ENCODE data around the gene ABHD1.

The ABHD1 gene

DNA sequence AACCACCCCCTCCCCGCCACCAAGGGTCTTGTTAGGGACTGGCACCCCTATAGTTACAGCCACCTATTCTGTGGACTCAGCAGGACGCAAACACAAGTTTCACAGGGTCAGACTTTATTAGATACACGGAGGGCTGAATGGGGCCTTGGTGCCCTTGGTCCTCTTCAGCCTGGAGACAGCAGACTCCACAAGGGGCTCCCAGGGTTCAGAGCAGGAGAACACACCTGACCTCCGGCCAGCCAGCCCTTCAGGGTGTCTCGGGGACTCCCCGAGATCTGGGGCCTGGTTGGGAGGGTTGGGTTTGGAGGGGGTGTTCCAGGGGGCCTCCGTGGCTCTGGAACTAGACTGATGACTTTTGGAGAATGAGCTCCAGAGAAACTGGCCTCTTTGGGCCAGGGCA, 13.1 kb downstream of the ABHD1 start:
- no peak for DNase-seq (ENCODE audit: low read depth)

DNA sequence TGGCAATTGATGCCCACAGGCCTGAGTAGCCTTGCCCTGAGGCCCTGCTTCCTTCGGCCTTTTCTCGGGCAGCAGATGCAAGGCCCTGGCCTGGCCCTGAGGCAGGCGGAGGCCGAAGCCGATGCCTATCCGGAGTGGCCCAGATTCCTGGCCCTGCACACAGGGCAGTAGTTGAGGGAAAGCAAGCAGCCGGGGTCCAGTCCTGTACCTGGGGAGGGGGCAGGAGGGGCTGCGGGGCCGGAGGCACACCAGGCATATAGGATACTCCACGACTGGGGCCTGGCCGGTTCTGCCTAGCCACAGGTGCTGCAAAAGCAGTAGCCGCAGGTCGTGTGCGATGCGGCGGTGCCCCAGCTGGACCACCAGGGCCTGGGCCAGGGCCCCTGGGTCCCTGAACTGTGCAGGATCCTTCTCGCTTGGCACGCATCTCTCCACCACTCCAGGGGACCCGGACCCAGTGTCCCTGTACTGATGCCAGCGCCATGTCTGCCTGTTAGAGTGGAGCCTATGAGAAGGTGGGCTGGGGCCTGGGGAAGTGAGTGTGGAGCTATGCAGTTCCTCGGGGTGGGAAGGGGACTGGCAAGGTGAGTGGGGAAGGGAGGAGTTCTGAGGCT, 13.8 kb downstream of the ABHD1 start:
- DNase-seq (ENCODE audit: low read depth), result no peak

GRCh38 chr2:27138111-27138510, 14.5 kb downstream of the ABHD1 start:
- no peak for DNase-seq (ENCODE audit: low read depth)

DNA sequence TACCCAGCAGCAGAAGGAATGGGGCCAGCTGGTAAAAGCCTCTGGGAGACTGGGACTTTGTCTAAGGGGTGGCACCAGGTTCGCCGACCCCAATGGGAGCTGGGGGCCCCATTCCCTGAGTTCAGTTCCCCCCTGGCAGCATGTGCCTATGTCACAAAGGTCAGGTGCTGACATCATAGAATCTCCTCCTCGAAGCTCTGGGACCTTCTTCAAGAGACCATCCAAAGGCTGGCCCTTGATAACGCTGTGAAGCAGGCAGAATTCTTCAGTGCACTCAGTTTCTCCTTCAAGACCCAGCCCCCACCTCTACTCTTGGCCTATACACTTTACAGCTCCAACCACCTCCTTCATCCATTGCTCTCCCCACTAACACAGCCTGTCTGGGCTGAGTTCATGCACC, 15.7 kb downstream of the ABHD1 start, which contains the start of gene PRR30:
Gene PRR30 (minus strand): TSS at position 101 of the 400 bp plus-strand sequence. CDS start 1,081 bp downstream, outside the sequence.
- DNase-seq (ENCODE audit: low read depth), result no peak

DNA sequence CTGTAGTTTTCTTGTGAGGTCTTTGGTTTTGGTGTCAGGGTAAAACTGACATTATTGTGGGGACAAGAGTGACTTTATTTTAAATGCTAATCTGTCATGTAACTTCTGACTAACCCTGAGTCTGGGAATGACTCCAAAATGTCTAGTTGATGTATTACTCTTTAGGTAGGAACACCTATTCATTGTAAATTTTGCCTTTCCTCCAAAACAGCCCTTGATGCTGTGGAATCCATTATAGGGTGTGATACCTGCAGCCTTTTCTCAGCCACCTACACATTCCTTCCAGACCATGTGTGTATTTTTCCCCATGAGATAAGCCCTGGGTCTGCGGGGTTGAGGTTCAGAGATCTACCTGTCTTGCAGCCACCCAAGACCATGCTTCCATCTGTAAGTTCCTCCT, 19.7 kb downstream of the ABHD1 start:
- no peak for DNase-seq (ENCODE audit: low read depth)

DNA sequence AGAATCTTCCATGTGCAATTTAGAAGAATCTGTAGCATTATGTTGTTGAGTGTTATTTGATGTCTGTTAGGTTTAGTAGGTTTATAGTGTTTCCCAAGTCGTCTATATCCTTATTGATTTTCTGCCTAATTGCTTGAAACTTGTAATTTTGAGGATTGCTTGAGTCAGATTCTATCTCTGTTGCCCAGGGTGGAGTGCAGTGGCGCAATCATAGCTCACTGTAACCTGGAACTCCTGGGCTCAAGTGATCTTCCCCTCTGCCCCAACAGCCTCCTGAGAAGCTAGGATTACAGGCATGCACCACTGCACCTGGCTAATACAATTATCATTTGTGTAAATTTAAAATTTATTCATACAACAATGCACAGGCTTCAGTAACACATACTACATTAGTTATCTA, 22.1 kb downstream of the ABHD1 start:
- no peak for DNase-seq (ENCODE audit: low read depth)

DNA sequence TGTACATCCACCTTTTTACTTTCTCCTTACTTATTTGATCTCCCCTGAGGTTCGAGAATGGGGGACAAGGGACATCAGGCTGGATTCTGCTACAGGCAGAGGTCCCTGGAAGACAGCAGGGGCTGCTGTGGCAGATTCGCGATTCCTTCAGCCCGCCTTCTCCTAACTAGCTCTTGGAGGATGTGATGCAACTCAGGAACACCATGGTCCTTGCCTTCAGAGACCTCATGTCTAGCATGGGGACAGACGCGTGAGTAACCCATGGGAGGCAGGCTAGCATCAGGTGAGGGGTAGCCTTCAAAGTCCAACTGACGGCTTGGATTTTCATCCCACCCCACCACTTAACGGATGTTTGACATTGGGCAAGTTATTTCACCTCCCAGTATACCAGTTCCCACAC, 24.3 kb downstream of the ABHD1 start:
- no peak for DNase-seq (ENCODE audit: low read depth)

- no peak for DNase-seq (ENCODE audit: low read depth)
Observed at GRCh38 chr2:27148801-27149439, 25.3 kb downstream of the ABHD1 start, which contains the start of gene TCF23. TSS of gene TCF23 (plus strand) at chr2:27149004. CDS start at chr2:27149134, 130 bp downstream.

GRCh38 chr2:27149570-27150405, 26.2 kb downstream of the ABHD1 start:
- no peak for DNase-seq (ENCODE audit: low read depth)

- no peak for DNase-seq (ENCODE audit: low read depth)
Observed at GRCh38 chr2:27150639-27151230, 27.1 kb downstream of the ABHD1 start.

DNA sequence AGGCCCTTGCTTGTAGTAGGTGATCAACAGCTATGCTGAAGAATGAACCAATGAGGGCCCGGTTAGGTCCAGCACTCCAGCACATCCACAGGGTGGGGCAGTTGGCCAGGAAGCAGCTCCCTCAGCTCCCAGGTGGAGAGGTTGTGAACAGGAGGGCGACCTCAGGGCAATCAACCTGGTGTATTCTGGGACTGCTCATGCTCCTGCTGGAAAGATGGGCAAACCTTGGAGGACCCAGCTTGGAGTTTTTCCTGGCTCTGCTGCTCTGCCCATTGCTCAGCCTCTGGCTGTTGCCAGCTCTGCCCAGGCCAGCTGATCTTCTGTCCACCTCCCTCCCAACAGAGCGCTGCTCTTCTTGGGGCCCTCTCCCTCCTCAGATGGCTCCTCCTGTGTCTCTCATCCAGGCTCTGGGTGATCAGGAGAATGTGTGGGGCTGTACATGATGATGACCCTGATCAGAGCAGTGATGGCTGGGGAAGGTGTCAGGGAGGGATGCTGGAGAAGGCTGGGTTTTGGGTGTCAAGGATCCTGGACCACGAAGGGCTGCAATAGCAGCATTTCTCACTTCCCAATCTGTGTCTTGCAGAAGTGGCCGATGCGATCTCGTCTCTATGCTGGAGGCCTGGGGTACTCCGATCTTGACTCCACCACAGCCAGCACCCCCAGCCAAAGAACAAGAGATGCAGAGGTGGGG, 28.6 kb downstream of the ABHD1 start:
- DNase-seq (ENCODE audit: low read depth), result no peak

DNA sequence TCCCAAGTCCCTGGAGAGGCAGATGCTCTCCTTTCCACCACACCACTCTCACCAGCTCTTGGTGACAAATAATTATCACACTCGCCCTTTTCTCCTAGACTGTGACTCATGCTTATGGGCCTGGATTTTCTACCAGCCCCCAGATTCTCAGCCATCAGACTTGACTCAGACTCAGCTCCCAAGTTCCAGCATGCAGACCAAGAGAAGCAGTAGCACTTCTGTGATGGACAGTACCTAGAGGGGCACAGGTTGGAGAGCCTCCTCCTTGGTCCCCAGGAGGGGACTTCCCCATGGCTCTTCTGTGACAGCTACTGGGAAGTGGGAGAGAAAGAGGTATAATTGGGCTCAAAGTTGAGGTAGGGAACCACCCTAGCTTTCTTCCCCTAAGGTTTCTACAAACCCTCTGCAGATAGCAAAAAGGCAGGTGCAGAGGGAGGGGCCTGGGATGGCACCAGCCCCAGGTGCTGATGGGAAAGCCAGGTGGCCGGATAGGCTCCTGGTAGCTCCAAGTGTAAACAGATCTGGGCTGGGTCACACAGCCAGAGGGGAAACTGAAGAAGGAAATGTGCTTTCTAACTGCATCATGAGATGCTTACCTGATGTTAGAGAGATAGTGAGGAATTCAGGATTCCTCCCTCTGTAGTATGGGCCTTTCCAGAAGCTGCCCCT, 29.3 kb downstream of the ABHD1 start:
- no peak for DNase-seq (ENCODE audit: low read depth)

DNA sequence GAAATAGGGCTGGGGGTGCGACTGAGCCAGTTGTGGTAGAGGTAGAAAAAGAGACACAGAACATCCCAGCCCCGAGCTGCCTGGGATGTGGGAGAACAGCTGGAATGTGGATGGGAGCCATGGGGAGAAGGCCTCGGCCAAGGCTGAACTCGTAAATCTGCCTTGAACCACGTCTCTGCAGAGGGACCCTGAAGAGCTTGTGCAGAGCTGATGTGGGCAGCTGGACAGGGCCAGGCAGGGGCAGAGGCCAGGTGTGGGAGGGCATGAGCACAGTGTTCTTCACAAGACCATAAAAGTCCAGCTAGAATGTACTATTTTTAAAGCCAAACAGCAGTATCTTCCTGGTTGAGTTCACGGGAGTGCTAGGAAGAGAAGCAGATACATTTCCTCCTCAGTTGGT, 30.9 kb downstream of the ABHD1 start:
- no peak for DNase-seq (ENCODE audit: low read depth)

DNA sequence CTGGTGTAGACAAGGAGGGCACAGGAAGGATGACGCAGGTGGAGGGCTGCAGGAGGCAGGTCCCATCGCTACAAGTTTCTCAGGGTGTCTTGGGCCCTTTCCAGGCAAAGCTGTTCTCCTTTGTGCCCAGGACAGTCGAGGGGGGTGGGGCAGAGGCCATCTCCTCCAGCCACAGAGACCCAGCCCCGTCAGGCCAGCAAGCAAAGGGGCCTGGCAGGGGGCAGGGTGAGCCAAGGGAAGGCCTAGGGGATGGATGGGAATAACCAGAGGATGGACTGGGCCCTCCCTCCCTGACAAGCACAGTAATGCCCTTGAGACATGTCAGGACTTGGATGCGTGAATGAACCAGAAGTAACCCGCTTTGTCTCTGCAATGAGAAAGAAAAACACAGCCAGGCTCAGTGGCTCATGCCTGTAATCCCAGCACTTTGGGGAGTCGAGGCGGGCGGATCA, 31.5 kb downstream of the ABHD1 start:
- no peak for DNase-seq (ENCODE audit: low read depth)

DNA sequence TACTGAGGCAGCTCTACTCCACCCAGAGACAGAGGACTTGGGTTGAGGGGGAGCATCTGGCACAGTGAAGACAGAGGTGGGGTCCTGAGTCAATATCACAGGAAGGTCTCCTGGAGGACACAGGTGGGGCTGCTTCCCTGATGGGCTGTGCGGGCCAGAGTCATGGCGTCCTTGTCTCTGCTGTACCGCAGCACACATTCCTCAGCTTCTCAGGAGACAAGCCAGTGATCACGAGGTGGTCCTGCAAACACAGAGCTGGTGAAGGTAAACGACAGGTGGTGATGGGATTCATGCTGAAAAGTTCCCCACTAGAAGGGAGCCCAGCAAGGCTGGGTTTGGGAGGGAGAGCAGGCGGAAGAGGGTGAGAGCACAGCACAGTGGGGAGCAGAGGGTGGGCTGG, 34.9 kb downstream of the ABHD1 start:
- DNase-seq (ENCODE audit: low read depth), result no peak

DNA sequence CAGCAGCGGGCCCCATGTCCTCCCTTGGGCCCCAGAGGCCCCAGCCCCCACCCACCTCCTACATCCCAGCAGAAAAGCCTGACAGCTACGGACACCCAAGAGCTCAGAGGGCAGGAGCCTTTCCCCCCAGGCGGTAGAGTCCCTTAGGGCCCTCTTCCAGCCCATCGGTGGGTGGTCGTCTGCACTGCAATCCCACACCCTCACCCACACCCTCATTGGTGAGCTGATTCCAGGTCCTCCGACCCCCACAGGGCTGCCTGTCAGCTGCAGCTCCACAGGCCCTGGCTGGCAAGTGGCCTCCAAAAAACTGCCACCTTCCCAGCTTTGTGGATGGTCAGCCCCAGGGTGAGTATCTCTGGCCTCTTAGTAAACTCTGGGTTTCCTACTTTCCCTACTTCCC, 35.7 kb downstream of the ABHD1 start:
- DNase-seq (ENCODE audit: low read depth), result no peak

- DNase-seq (ENCODE audit: low read depth), result no peak
Observed at GRCh38 chr2:27160191-27160590, 36.6 kb downstream of the ABHD1 start.

- no peak for DNase-seq (ENCODE audit: low read depth)
Observed at GRCh38 chr2:27162151-27163121, 38.8 kb downstream of the ABHD1 start.

DNA sequence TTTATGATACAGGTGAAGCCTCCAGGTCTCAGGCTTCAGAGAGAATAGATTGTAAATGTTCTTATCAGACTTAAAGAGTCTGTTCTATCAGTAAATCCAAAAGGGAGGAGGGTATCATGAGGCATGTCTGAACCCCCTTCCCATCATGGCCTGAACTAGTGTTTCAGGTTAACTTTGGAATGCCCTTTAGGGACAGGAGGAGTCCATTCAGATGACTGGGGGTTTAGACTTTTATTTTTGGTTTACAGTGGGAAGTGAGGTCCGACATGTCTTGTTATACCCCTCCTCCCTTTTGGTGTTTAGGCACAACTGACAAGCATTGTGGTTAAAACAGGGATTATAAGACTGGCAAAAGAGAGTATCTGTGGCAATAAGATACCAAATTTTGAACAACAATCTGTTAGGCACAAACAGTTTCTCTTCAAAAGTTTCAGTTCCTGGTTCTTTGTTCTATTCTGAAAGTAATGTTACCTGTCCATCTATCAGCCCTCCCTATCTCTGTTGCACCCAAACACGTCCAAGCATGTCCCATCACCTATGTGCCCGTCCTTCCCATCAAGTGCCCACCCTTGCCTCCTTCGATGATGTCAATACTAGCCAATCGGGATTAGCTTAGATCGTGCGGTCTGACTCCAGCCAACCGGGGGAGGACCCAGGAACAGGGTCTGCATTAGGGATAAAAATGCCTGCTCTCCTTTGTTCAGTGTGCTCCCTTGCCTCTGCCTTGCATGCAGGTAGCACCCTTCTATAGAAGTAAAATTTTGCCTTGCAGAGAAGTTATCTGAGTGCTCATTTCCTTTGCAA, 41.5 kb downstream of the ABHD1 start:
- no peak for DNase-seq (ENCODE audit: low read depth)

All from stimulated activated CD4-positive, alpha-beta T cell treated with anti-CD3 and anti-CD28 coated beads, Interleukin-2, amount 100 ng/mL, for 4 hours (primary cell).